Naive thymus-derived CD4-positive, alpha-beta T cell (primary cell): Measurements from ENCODE around the gene ATG5. TPM values are rescaled to one million over a fixed set of nuclear protein-coding genes. Genes with fewer than 3 reads are reported as not detected.

Experiments
- ATAC-seq: fragments of 150-1000 bp; cut with Tn5 transposase; 2 replicates; pipeline ENCODE4 v1.10.0; 2021; ENCODE audit warnings: mild to moderate bottlenecking, moderate library complexity
- CTCF ChIA-PET: fragments of 350-600 bp; sonication (Branson Sonifier 250); formaldehyde crosslinking; loops from one replicate; lab custom pipeline; 2021; ENCODE audit warnings: antibody characterized with exemption; lab: Charles Lee
- POLR2A ChIA-PET: fragments of 350-600 bp; sonication (Branson Sonifier 250); formaldehyde crosslinking; loops from one replicate; lab custom pipeline; 2021; ENCODE audit warnings: antibody characterized with exemption, inconsistent platforms; lab: Charles Lee
- DNase-seq, 9 donors: peaks; one replicate each; pipeline versions ENCODE4 v3.0.0 to v3.0.0-alpha.2; 2020 to 2022; ENCODE audit warnings: mixed read lengths in 1 of 9
- H3K27ac ChIP-seq: one replicate; pipeline ENCODE4 v1.7.0; 2013; ENCODE audit warnings: mild to moderate bottlenecking, low read depth, low read length, moderate library complexity
- H3K27me3 ChIP-seq, 2 donors: one replicate each; pipeline ENCODE4 v1.7.0; 2013; ENCODE audit warnings: low read length in 2 of 2, mild to moderate bottlenecking in 2 of 2, moderate library complexity in 2 of 2; ENCODE audit not compliant: control insufficient read depth in 2 of 2, insufficient read depth in 2 of 2
- H3K36me3 ChIP-seq, 3 experiments: 1 replicate in 2 of 3; 2 replicates in 1 of 3; pipeline ENCODE4 v1.7.0; 2013; ENCODE audit warnings: low read length in 3 of 3, mild to moderate bottlenecking in 3 of 3, moderate library complexity in 1 of 3; ENCODE audit not compliant: insufficient read depth in 3 of 3, control insufficient read depth in 2 of 3
- H3K4me1 ChIP-seq, 2 donors: one replicate each; pipeline ENCODE4 v1.7.0; 2013; ENCODE audit warnings: low read length in 2 of 2, mild to moderate bottlenecking in 2 of 2, moderate library complexity in 1 of 2; ENCODE audit not compliant: control insufficient read depth in 2 of 2, insufficient read depth in 2 of 2
- H3K4me3 ChIP-seq: 2 replicates; pipeline ENCODE4 v1.7.0; 2013; ENCODE audit warnings: mild to moderate bottlenecking, low read length
- H3K9me3 ChIP-seq, 3 experiments: 1 replicate in 2 of 3; 2 replicates in 1 of 3; pipeline ENCODE4 v1.7.0; 2013; ENCODE audit warnings: low read length in 3 of 3; ENCODE audit not compliant: control insufficient read depth in 2 of 3
- H3K27ac Mint-ChIP-seq, 9 donors: one replicate each; pipeline ENCODE4 v1.8.0; 2020 to 2022; ENCODE audit warnings: mixed read lengths in 9 of 9, mild to moderate bottlenecking in 8 of 9, moderate library complexity in 5 of 9, inconsistent platforms in 2 of 9
- H3K27me3 Mint-ChIP-seq, 5 donors: one replicate each; pipeline ENCODE4 v1.8.0; 2021 to 2022; ENCODE audit warnings: mixed read lengths in 5 of 5, mild to moderate bottlenecking in 1 of 5
- H3K36me3 Mint-ChIP-seq, 5 donors: one replicate each; pipeline ENCODE4 v1.8.0; 2020 to 2022; ENCODE audit warnings: mixed read lengths in 5 of 5, mild to moderate bottlenecking in 3 of 5, inconsistent platforms in 1 of 5
- H3K4me1 Mint-ChIP-seq, 7 donors: one replicate each; pipeline ENCODE4 v1.8.0; 2020 to 2022; ENCODE audit warnings: mixed read lengths in 7 of 7, mild to moderate bottlenecking in 3 of 7, inconsistent platforms in 1 of 7
- H3K4me3 Mint-ChIP-seq, 10 donors: one replicate each; pipeline ENCODE4 v1.8.0; 2020 to 2022; ENCODE audit warnings: mild to moderate bottlenecking in 10 of 10, mixed read lengths in 10 of 10, moderate library complexity in 6 of 10, inconsistent platforms in 2 of 10
- H3K9me3 Mint-ChIP-seq, 11 donors: one replicate each; pipeline ENCODE4 v1.8.0; 2020 to 2022; ENCODE audit warnings: mixed read lengths in 11 of 11, mild to moderate bottlenecking in 4 of 11, inconsistent platforms in 1 of 11, moderate library complexity in 1 of 11
- intact Hi-C, 2 donors: fragments of 100-400 bp; cut with micrococcal nuclease; formaldehyde crosslinking; loops; one replicate each; pipeline ENCODE4 v1.15.1; 2023
- polyA plus RNA-seq, 2 donors: library from polyadenylated mRNA; unstranded; fragments of 300-500 nt; fragmentation: Illumina TruSeq; gene quantifications; one replicate each; pipeline ENCODE4 v1.2.3, GENCODE V29; 2021
- total RNA-seq, 6 experiments: library from RNA in 5 of 6; stranded (reverse) in 5 of 6; gene quantifications; 1 replicate in 5 of 6; 2 replicates in 1 of 6; pipeline ENCODE4 v1.2.3 and lab custom pipeline; 2021 to 2026

Gene ATG5
- total and polyA plus RNA-seq, 7 experiments from 2014 or later, result 24.0 to 32.9 (median 28.8) TPM

DNA sequence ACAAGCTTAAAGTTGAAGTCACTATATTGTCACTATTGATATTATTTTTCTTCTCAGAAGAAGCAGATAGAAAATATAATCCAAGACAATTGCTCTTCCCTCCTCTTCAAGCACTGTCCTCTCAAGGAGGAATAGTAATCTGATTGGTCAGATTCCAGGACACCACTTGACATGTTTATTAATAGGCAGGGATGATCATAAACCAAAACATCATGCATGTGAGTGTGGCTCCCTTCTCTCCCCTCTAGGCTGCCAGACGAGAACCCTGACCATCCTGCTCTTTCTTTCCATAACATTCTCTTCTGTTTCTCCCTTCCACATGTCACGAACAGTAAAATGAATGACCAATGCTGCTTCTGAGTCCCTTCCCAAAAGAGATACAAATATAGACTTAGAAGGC is 7.5 kb downstream of the ATG5 start:
- H3K4me1 Mint-ChIP-seq, result peaks cover 43 to 84% (median 72%) of the 10 kb centered on the region in 7 donors
- H3K36me3 Mint-ChIP-seq, result peaks cover 4 to 18% (median 18%) of the 10 kb centered on the region in 5 donors
- Histone ChIP-seq H3K27ac (no peak overlapping the region), H3K4me3 (no peak overlapping the region), H3K9me3 (no peaks in the 10 kb centered on the region), H3K4me1 (peaks cover 15 to 25% of the 10 kb centered on the region in 2 donors), H3K27me3 (no peaks in the 10 kb centered on the region), H3K36me3 (peaks cover 5 to 7% (median 6%) of the 10 kb centered on the region in 3 experiments)
- ATAC-seq, result no peak
- H3K27ac Mint-ChIP-seq, result peak overlapping the region in 1 of 9 donors; percentile 9
- no peak for DNase-seq
- ChIA-PET POLR2A (interaction anchor here (1.1 kb wide), 1 partner anchor 9 kb away, joined by 3 read pairs; no protein-coding TSS in a partner anchor), CTCF (no interaction called here)
- H3K9me3 Mint-ChIP-seq, result no peaks in the 10 kb centered on the region
- H3K27me3 Mint-ChIP-seq, result no peaks in the 10 kb centered on the region
- no peak overlapping the region for H3K4me3 Mint-ChIP-seq
- intact Hi-C loops, result no loop called here

DNA sequence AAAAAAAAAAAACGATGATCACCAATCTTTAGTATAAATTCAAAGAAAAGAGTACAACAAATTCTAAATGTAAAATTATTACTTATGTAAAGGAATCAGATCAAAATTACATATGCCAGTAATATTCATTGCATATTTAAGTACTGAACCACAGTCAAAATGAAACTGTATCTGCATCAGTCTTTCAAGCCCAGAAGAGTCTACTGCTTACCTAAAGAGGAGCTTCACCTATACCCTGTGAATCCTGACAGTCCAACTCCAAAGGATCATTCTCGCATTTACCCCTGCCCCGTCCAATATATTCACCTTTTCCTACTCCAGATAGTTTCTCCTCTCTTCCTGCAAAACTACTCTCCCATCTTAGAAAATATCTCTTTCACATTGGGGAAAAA is 9.2 kb downstream of the ATG5 start:
- Mint-ChIP-seq H3K9me3 (no peaks in the 10 kb centered on the region), H3K27me3 (no peaks in the 10 kb centered on the region), H3K4me3 (peak overlapping the region in 4 of 10 donors; percentile 4 to 55 (median 6)), H3K36me3 (peaks cover 10 to 32% (median 23%) of the 10 kb centered on the region in 5 donors), H3K27ac (peak overlapping the region in 4 of 9 donors; percentile 2 to 40 (median 6)), H3K4me1 (peaks cover 47 to 85% (median 71%) of the 10 kb centered on the region in 7 donors)
- peaks cover 5 to 7% (median 6%) of the 10 kb centered on the region in 3 experiments for H3K36me3 ChIP-seq
- intact Hi-C loops, result no loop called here
- ATAC-seq, result no peak
- no peaks in the 10 kb centered on the region for H3K9me3 ChIP-seq
- ChIA-PET CTCF (no interaction called here), POLR2A (interaction anchor here (1.8 kb wide), 1 partner anchor 9 kb away, joined by 5 read pairs; the partner anchor contains the start of gene ATG5)
- H3K27ac ChIP-seq, result no peak overlapping the region
- no peak overlapping the region for H3K4me3 ChIP-seq
- no peak for DNase-seq
- no peaks in the 10 kb centered on the region for H3K27me3 ChIP-seq
- peaks cover 19 to 29% of the 10 kb centered on the region in 2 donors for H3K4me1 ChIP-seq

- no peak overlapping the region for H3K27ac ChIP-seq
- CTCF ChIA-PET, result no interaction called here
- no peaks in the 10 kb centered on the region for H3K27me3 Mint-ChIP-seq
- DNase-seq, result no peak
- H3K27me3 ChIP-seq, result no peaks in the 10 kb centered on the region
- intact Hi-C loops, result no loop called here
- no peaks in the 10 kb centered on the region for H3K9me3 Mint-ChIP-seq
- peak overlapping the region in 1 of 10 donors; percentile 34 for H3K4me3 Mint-ChIP-seq
- H3K4me3 ChIP-seq, result no peak overlapping the region
- H3K36me3 Mint-ChIP-seq, result peaks cover 13 to 37% (median 27%) of the 10 kb centered on the region in 5 donors
- peak overlapping the region in 3 of 9 donors; percentile 4 to 46 (median 7) for H3K27ac Mint-ChIP-seq
- no peak for ATAC-seq
- peaks cover 19 to 27% of the 10 kb centered on the region in 2 donors for H3K4me1 ChIP-seq
- peaks cover 47 to 85% (median 72%) of the 10 kb centered on the region in 7 donors for H3K4me1 Mint-ChIP-seq
- H3K9me3 ChIP-seq, result no peaks in the 10 kb centered on the region
- POLR2A ChIA-PET, result interaction anchor here (0.7 to 1.8 kb wide), 2 partner anchors 9 to 10 kb away, joined by 3 to 5 read pairs; partner anchors contain the start of gene ATG5
- H3K36me3 ChIP-seq, result peaks cover 5 to 7% (median 6%) of the 10 kb centered on the region in 3 experiments
Observed at GRCh38 chr6:106315765-106316374, 9.7 kb downstream of the ATG5 start.

DNA sequence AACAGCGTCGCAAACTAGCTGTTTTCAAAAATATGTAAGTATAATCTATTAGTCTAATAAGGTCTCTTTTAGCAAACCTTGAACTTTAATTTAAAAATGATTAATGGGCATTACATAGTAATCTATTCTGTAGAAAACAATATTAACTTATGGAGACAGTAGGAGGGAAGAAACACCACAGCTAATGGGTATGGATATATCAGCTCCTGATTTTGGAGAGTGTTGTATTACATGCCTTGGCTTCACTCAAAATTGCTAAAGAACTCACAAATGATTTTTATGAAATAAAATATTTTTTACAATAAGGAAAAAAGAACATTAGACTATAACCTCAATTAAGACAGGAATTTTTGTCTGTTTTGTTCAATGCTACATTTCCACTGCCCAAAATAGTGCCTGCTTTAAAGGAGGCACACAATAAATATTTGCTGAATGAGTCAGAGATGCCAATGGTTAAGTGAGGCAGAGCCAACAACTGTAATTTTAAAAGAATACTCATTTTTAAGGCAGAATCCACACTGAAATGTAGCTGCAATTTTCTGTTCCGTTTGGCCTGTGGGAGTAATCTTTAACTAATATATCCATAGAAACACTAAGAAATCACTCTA is 15.7 kb downstream of the ATG5 start:
- peaks cover 8 to 12% of the 10 kb centered on the region in 2 donors for H3K4me1 ChIP-seq
- intact Hi-C loops, result loop anchor here in 1 of 2 donors (10.0 kb wide), 1 partner anchor 1225 kb away; no protein-coding TSS in a partner anchor
- POLR2A ChIA-PET, result interaction anchor here (1.4 kb wide), 1 partner anchor 31 kb away, joined by 3 read pairs; no protein-coding TSS in a partner anchor
- H3K27me3 ChIP-seq, result no peaks in the 10 kb centered on the region
- Mint-ChIP-seq H3K27me3 (no peaks in the 10 kb centered on the region), H3K36me3 (peaks cover 17 to 47% (median 29%) of the 10 kb centered on the region in 5 donors), H3K4me1 (peaks cover 25 to 56% (median 40%) of the 10 kb centered on the region in 7 donors), H3K4me3 (no peak overlapping the region), H3K27ac (no peak overlapping the region), H3K9me3 (no peaks in the 10 kb centered on the region)
- no peak for DNase-seq
- no peak overlapping the region for H3K4me3 ChIP-seq
- CTCF ChIA-PET, result interaction anchor here (0.5 kb wide), 1 partner anchor 25 kb away, joined by 4 read pairs; no protein-coding TSS in a partner anchor
- ATAC-seq, result no peak
- H3K9me3 ChIP-seq, result no peaks in the 10 kb centered on the region
- H3K36me3 ChIP-seq, result peaks cover 3% of the 10 kb centered on the region in 3 experiments
- H3K27ac ChIP-seq, result no peak overlapping the region

GRCh38 chr6:106308985-106309384 is 16.6 kb downstream of the ATG5 start:
- ATAC-seq, result no peak
- H3K27me3 Mint-ChIP-seq, result no peaks in the 10 kb centered on the region
- no peak overlapping the region for H3K27ac Mint-ChIP-seq
- ChIA-PET CTCF (interaction anchor here (0.7 kb wide), 1 partner anchor 88 kb away, joined by 3 read pairs; no protein-coding TSS in a partner anchor), POLR2A (interaction anchor here (0.8 to 1.4 kb wide), 2 partner anchors 9 to 30 kb away, joined by 3 read pairs; no protein-coding TSS in a partner anchor)
- peaks cover 16 to 45% (median 31%) of the 10 kb centered on the region in 5 donors for H3K36me3 Mint-ChIP-seq
- intact Hi-C loops, result loop anchor here in 1 of 2 donors (10.0 kb wide), 1 partner anchor 1224 kb away; no protein-coding TSS in a partner anchor
- H3K9me3 Mint-ChIP-seq, result no peaks in the 10 kb centered on the region
- peaks cover 25 to 56% (median 39%) of the 10 kb centered on the region in 7 donors for H3K4me1 Mint-ChIP-seq
- Histone ChIP-seq H3K27me3 (no peaks in the 10 kb centered on the region), H3K4me3 (no peak overlapping the region), H3K36me3 (no peaks in the 10 kb centered on the region), H3K4me1 (peaks cover 8 to 12% of the 10 kb centered on the region in 2 donors), H3K27ac (no peak overlapping the region), H3K9me3 (no peaks in the 10 kb centered on the region)
- DNase-seq, result no peak
- H3K4me3 Mint-ChIP-seq, result no peak overlapping the region

GRCh38 chr6:106305740-106306139 is 19.8 kb downstream of the ATG5 start:
- Histone ChIP-seq H3K36me3 (no peaks in the 10 kb centered on the region), H3K4me3 (no peak overlapping the region), H3K27me3 (no peaks in the 10 kb centered on the region), H3K27ac (no peak overlapping the region), H3K4me1 (no peaks in the 10 kb centered on the region), H3K9me3 (no peaks in the 10 kb centered on the region)
- Mint-ChIP-seq H3K9me3 (no peaks in the 10 kb centered on the region), H3K27me3 (no peaks in the 10 kb centered on the region), H3K4me1 (peaks cover 5 to 35% (median 12%) of the 10 kb centered on the region in 7 donors), H3K4me3 (no peak overlapping the region), H3K36me3 (peaks cover 2 to 20% (median 9%) of the 10 kb centered on the region in 5 donors), H3K27ac (no peak overlapping the region)
- ChIA-PET CTCF (interaction anchor here (0.6 kb wide), 1 partner anchor 139 kb away, joined by 3 read pairs; no protein-coding TSS in a partner anchor), POLR2A (no interaction called here)
- ATAC-seq (no peak), DNase-seq (no peak)
- intact Hi-C loops, result loop anchor here in 1 of 2 donors (10.0 kb wide), 1 partner anchor 1221 kb away; no protein-coding TSS in a partner anchor
